Astrocyte (in vitro differentiated cells and primary cell): ENCODE results near the gene KIF3B.

Experiments used
- EZH2 ChIP-seq: IDR thresholded peaks from 2 replicates; pipeline ENCODE4 v1.6.1; 2012; ENCODE audit warnings: mild to moderate bottlenecking, low read length, inconsistent platforms; ENCODE audit not compliant: insufficient read depth
- TF ChIP-seq, protein P1 (sequence below): IDR thresholded peaks from 2 replicates; pipeline ENCODE4 v1.5.1; 2011; ENCODE audit warnings: low read depth, mild to moderate bottlenecking, inconsistent platforms, low read length, moderate library complexity; ENCODE audit not compliant: insufficient read depth

- TF ChIP-seq, protein P1, sequence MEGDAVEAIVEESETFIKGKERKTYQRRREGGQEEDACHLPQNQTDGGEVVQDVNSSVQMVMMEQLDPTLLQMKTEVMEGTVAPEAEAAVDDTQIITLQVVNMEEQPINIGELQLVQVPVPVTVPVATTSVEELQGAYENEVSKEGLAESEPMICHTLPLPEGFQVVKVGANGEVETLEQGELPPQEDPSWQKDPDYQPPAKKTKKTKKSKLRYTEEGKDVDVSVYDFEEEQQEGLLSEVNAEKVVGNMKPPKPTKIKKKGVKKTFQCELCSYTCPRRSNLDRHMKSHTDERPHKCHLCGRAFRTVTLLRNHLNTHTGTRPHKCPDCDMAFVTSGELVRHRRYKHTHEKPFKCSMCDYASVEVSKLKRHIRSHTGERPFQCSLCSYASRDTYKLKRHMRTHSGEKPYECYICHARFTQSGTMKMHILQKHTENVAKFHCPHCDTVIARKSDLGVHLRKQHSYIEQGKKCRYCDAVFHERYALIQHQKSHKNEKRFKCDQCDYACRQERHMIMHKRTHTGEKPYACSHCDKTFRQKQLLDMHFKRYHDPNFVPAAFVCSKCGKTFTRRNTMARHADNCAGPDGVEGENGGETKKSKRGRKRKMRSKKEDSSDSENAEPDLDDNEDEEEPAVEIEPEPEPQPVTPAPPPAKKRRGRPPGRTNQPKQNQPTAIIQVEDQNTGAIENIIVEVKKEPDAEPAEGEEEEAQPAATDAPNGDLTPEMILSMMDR = no peak
- TF ChIP-seq EZH2 = no peak
Measured at GRCh38 chr20:32300647-32301046, 23.2 kb downstream of the KIF3B start.
